ENCODE measurements around the gene DHRSX.
"Not testable (repeated sequence)": the region's sequence is repeated elsewhere in the genome, so short reads cannot be mapped to it uniquely, and the experiment has no call there.

DHRSX gene

GRCh38 chrX:2389731-2390130 lies 111.0 kb downstream of the DHRSX start:
- not testable (repeated sequence) for DNase-seq

GRCh38 chrX:2389324-2389723 lies 111.5 kb downstream of the DHRSX start:
- DNase-seq = no peak

- no peak for DNase-seq
Measured at GRCh38 chrX:2388669-2389068, 112.1 kb downstream of the DHRSX start.

- DNase-seq = no peak
Measured at GRCh38 chrX:2387614-2388239, 113.0 kb downstream of the DHRSX start.

- DNase-seq = no peak
Measured at GRCh38 chrX:2385224-2385623, 115.6 kb downstream of the DHRSX start.

GRCh38 chrX:2384486-2384885 lies 116.3 kb downstream of the DHRSX start:
- no peak for DNase-seq

GRCh38 chrX:2383735-2384134 lies 117.0 kb downstream of the DHRSX start:
- DNase-seq = no peak

- DNase-seq = no peak
Measured at GRCh38 chrX:2383144-2383543, 117.6 kb downstream of the DHRSX start.

- not testable (repeated sequence) for DNase-seq
Measured at GRCh38 chrX:2382433-2383048, 118.2 kb downstream of the DHRSX start.

- DNase-seq = no peak
Measured at GRCh38 chrX:2376166-2376565, 124.6 kb downstream of the DHRSX start.

GRCh38 chrX:2374086-2374485 lies 126.7 kb downstream of the DHRSX start:
- DNase-seq = no peak

- no peak for DNase-seq
Measured at GRCh38 chrX:2373615-2374014, 127.2 kb downstream of the DHRSX start.

- no peak for DNase-seq
Measured at GRCh38 chrX:2371026-2371711, 129.6 kb downstream of the DHRSX start.

- no peak for DNase-seq
Measured at GRCh38 chrX:2370456-2370855, 130.3 kb downstream of the DHRSX start.

- no peak for DNase-seq
Measured at GRCh38 chrX:2369206-2369605, 131.6 kb downstream of the DHRSX start.

GRCh38 chrX:2360731-2361130 lies 140.0 kb downstream of the DHRSX start:
- no peak for DNase-seq

GRCh38 chrX:2359522-2359921 lies 141.3 kb downstream of the DHRSX start:
- not testable (repeated sequence) for DNase-seq

- DNase-seq = no peak
Measured at GRCh38 chrX:2351999-2352995, 148.5 kb downstream of the DHRSX start.

GRCh38 chrX:2351321-2351720 lies 149.5 kb downstream of the DHRSX start:
- no peak for DNase-seq

- not testable (repeated sequence) for DNase-seq
Measured at GRCh38 chrX:2350703-2351102, 150.1 kb downstream of the DHRSX start.

GRCh38 chrX:2350036-2350435 lies 150.7 kb downstream of the DHRSX start:
- not testable (repeated sequence) for DNase-seq

- DNase-seq = no peak
Measured at GRCh38 chrX:2348211-2348610, 152.6 kb downstream of the DHRSX start.

GRCh38 chrX:2346158-2346557 lies 154.6 kb downstream of the DHRSX start:
- no peak for DNase-seq
